Endothelial cell of umbilical vein (primary cell): ENCODE measurements around the gene ZNF880. TPM values are rescaled to one million over a fixed set of nuclear protein-coding genes. Genes with fewer than 3 reads are reported as not detected.

Experiments used
- BruUV-seq: library from RNA; stranded (reverse); fragments of 400-500 nt; replicated peaks from 2 replicates; lab custom pipeline; 2021; lab: Mats Ljungman, UMichigan
- CTCF ChIA-PET: fragments of 300-600, 350-600 bp; sonication (Branson Sonifier 250); formaldehyde crosslinking; loops from one replicate; lab custom pipeline; 2021; ENCODE audit warnings: antibody characterized with exemption, inconsistent platforms; lab: Charles Lee
- POLR2A ChIA-PET: fragments of 300-600, 350-600 bp; sonication (Branson Sonifier 250); formaldehyde crosslinking; loops from one replicate; lab custom pipeline; 2021; ENCODE audit warnings: antibody characterized with exemption, inconsistent platforms; lab: Charles Lee
- DNase-seq: peaks from one replicate; pipeline ENCODE4 v3.0.0-alpha.2; 2011; ENCODE audit warnings: low read depth, low spot score
- FAIRE-seq: peaks from 2 replicates; lab custom pipeline; 2011; peaks lifted over from hg19 to GRCh38; lab: Jason Lieb, UNC
- H2AFZ ChIP-seq: 2 replicates; pipeline ENCODE4 v1.6.0; 2012; ENCODE audit warnings: low read depth, low read length, control low read depth, inconsistent platforms
- H3K27ac ChIP-seq: 2 replicates; pipeline ENCODE4 v1.5.1; 2011; ENCODE audit warnings: low read depth, mild to moderate bottlenecking, control low read depth, low read length, moderate library complexity; ENCODE audit not compliant: insufficient read depth
- H3K27me3 ChIP-seq, 2 experiments: 2 replicates each; pipeline versions ENCODE4 v1.6.0 to v1.6.1; 2011; ENCODE audit warnings: low read length in 2 of 2, mixed read lengths in 1 of 2; ENCODE audit not compliant: control insufficient read depth in 2 of 2, insufficient read depth in 2 of 2
- H3K36me3 ChIP-seq, 2 experiments: 2 replicates in 1 of 2; 3 replicates in 1 of 2; pipeline ENCODE4 v1.5.1; 2011; ENCODE audit warnings: low read length in 2 of 2, mild to moderate bottlenecking in 1 of 2, moderate library complexity in 1 of 2; ENCODE audit not compliant: control insufficient read depth in 2 of 2, insufficient read depth in 2 of 2; ENCODE audit errors: extremely low read depth in 1 of 2
- H3K4me1 ChIP-seq: 3 replicates; pipeline ENCODE4 v1.5.1; 2011; ENCODE audit warnings: mild to moderate bottlenecking, low read length; ENCODE audit not compliant: control insufficient read depth, insufficient read depth; ENCODE audit errors: extremely low read depth
- H3K4me2 ChIP-seq: 2 replicates; pipeline ENCODE4 v1.6.1; 2011; ENCODE audit warnings: low read length, control low read depth, mixed read lengths; ENCODE audit not compliant: insufficient read depth
- H3K4me3 ChIP-seq, 3 experiments: fragments of 200-600 bp in 1 of 3; sonication (generic), shearing (Covaris generic) in 1 of 3; replicated peaks in 1 of 3; 2 replicates each; pipeline ENCODE4 v1.5.1; 2011 to 2016; ENCODE audit warnings: control low read depth in 3 of 3, low read length in 3 of 3, mild to moderate bottlenecking in 2 of 3, inconsistent platforms in 1 of 3, low read depth in 1 of 3, moderate library complexity in 1 of 3; ENCODE audit not compliant: insufficient read depth in 1 of 3
- H3K79me2 ChIP-seq: 2 replicates; pipeline ENCODE4 v1.6.0; 2012; ENCODE audit warnings: low read length, inconsistent platforms; ENCODE audit not compliant: control insufficient read depth, insufficient read depth
- H3K9ac ChIP-seq: replicated peaks from 2 replicates; pipeline ENCODE3; 2011; ENCODE audit warnings: low read length, control low read depth; ENCODE audit not compliant: insufficient read depth; ENCODE audit errors: extremely low read depth
- H3K9me1 ChIP-seq: replicated peaks from 3 replicates; pipeline ENCODE4 v1.6.0; 2011; ENCODE audit warnings: mild to moderate bottlenecking, low read length; ENCODE audit not compliant: control insufficient read depth, insufficient read depth; ENCODE audit errors: extremely low read depth
- H3K9me3 ChIP-seq: replicated peaks from 2 replicates; pipeline ENCODE4 v1.5.1; 2012; ENCODE audit warnings: low read length, inconsistent platforms; ENCODE audit not compliant: control insufficient read depth, insufficient read depth
- H4K20me1 ChIP-seq: replicated peaks from 2 replicates; pipeline ENCODE3; 2011; ENCODE audit warnings: mild to moderate bottlenecking, low read length; ENCODE audit not compliant: control insufficient read depth, insufficient read depth; ENCODE audit errors: extremely low read depth
- CTCF ChIP-seq, 2 donors: IDR thresholded peaks; 1 replicate in 1 of 2; 2 replicates in 1 of 2; pipeline ENCODE4 v1.5.1; 2011; ENCODE audit warnings: low read length in 2 of 2, mild to moderate bottlenecking in 2 of 2, moderate library complexity in 2 of 2, control low read depth in 1 of 2, inconsistent platforms in 1 of 2, low read depth in 1 of 2; ENCODE audit not compliant: insufficient read depth in 1 of 2; ENCODE audit errors: extremely low read depth in 1 of 2
- EZH2 ChIP-seq: IDR thresholded peaks from 2 replicates; pipeline ENCODE4 v1.6.1; 2012; ENCODE audit warnings: borderline replicate concordance, low read depth, mild to moderate bottlenecking, moderate library complexity, low read length, inconsistent platforms; ENCODE audit not compliant: severe bottlenecking
- FOS ChIP-seq: IDR thresholded peaks from 2 replicates; pipeline ENCODE4 v1.6.1; 2011; ENCODE audit warnings: mild to moderate bottlenecking, low read length, moderate library complexity, borderline replicate concordance; ENCODE audit not compliant: insufficient read depth
- GATA2 ChIP-seq: IDR thresholded peaks from 2 replicates; pipeline ENCODE4 v1.7.0; 2011; ENCODE audit warnings: low read depth, mild to moderate bottlenecking, moderate library complexity, mixed read lengths, low read length; ENCODE audit not compliant: insufficient read length, insufficient read depth
- JUN ChIP-seq: IDR thresholded peaks from 2 replicates; pipeline ENCODE4 v1.6.1; 2011; ENCODE audit warnings: borderline replicate concordance, low read depth; ENCODE audit not compliant: insufficient read length, insufficient read depth
- MAX ChIP-seq: IDR thresholded peaks from 2 replicates; pipeline ENCODE4 v1.6.1; 2011; ENCODE audit not compliant: insufficient read depth, insufficient read length
- MYC ChIP-seq: IDR thresholded peaks from one replicate; pipeline ENCODE4 v1.6.1; 2011; ENCODE audit warnings: mild to moderate bottlenecking, low read depth, low read length
- POLR2A ChIP-seq: IDR thresholded peaks from 2 replicates; pipeline ENCODE4 v1.6.1; 2012; ENCODE audit warnings: low read depth, mild to moderate bottlenecking, control low read depth, low read length
- POLR2AphosphoS5 ChIP-seq: IDR thresholded peaks from 2 replicates; pipeline ENCODE4 v1.6.1; 2012; ENCODE audit warnings: low read depth, mild to moderate bottlenecking, control low read depth, low read length, moderate library complexity; ENCODE audit not compliant: insufficient read depth
- dilution Hi-C: fragments of 300-500 bp; cut with MboI; formaldehyde crosslinking; loops from one replicate; pipeline ENCODE4 v1.15.0; 2019; ENCODE audit warnings: low sequenced_read_pairs; ENCODE audit not compliant: extremely low pct_ligation_motif_present
- intact Hi-C: fragments of 100-400 bp; cut with micrococcal nuclease; formaldehyde crosslinking; loops from one replicate; pipeline ENCODE4 v1.10.0; 2022
- polyA plus RNA-seq, 4 experiments: library from polyadenylated mRNA; depleted of rRNA in 3 of 4; stranded (reverse) in 3 of 4; unstranded in 1 of 4; fragments of >200 nt; gene quantifications; 2 replicates each; pipeline versions ENCODE4 v1.2.1 to v1.2.3, GENCODE V29; 2011 to 2012; ENCODE audit warnings: missing spikeins in 1 of 4
- total RNA-seq: library from RNA; stranded (reverse); gene quantifications from 2 replicates; pipeline ENCODE4 v1.2.3, GENCODE V29; 2021

ZNF880 gene
- total and polyA plus RNA-seq, 2 donors (not counting 3 experiments of a cell fraction or from before 2014, with no cell fraction given): 10.7 to 11.0 TPM

GRCh38 chr19:52343548-52343947, 26.2 kb upstream of the ZNF880 start:
- H2AFZ ChIP-seq: no peak overlapping the region
- no peaks in the 10 kb centered on the region for H4K20me1 ChIP-seq
- TF ChIP-seq EZH2 (no peak), FOS (no peak), POLR2A (no peak), POLR2AphosphoS5 (no peak), CTCF (IDR thresholded peaks at IDR 0.05; ENCODE audit: extremely low read depth in 1 of 2, insufficient read depth in 1 of 2, low read depth in 1 of 2, low read length in 2 of 2) (peak; percentile 30 to 49)
- no peaks in the 10 kb centered on the region for H3K79me2 ChIP-seq
- no peaks in the 10 kb centered on the region for H3K4me1 ChIP-seq
- H3K27me3 ChIP-seq: no peaks in the 10 kb centered on the region
- H3K36me3 ChIP-seq: no peaks in the 10 kb centered on the region
- no peaks in the 10 kb centered on the region for H3K9me1 ChIP-seq
- POLR2A ChIA-PET: no interaction called here
- DNase-seq (peak; percentile 39), FAIRE-seq (no peak)
- CTCF ChIA-PET: no interaction called here
- H3K4me2 ChIP-seq: no peak overlapping the region
- H3K4me3 ChIP-seq: no peak overlapping the region
- no peak overlapping the region for H3K27ac ChIP-seq
- no peak overlapping the region for H3K9ac ChIP-seq
- no TSS peak for BruUV-seq
- dilution Hi-C loops: no loop called here
- no peaks in the 10 kb centered on the region for H3K9me3 ChIP-seq
- intact Hi-C loops: no loop called here

- no peak overlapping the region for H2AFZ ChIP-seq
- H4K20me1 ChIP-seq: no peaks in the 10 kb centered on the region
- no peak for TF ChIP-seq CTCF (IDR thresholded peaks at IDR 0.05; ENCODE audit: extremely low read depth in 1 of 2, insufficient read depth in 1 of 2, low read depth in 1 of 2, low read length in 2 of 2)
- no peak for TF ChIP-seq POLR2A
- no peak for TF ChIP-seq EZH2
- TF ChIP-seq JUN: no peak
- no peak for TF ChIP-seq MYC
- TF ChIP-seq FOS: no peak
- TF ChIP-seq POLR2AphosphoS5: no peak
- no peak for TF ChIP-seq GATA2
- TF ChIP-seq MAX: no peak
- H3K9me3 ChIP-seq: no peaks in the 10 kb centered on the region
- POLR2A ChIA-PET: no interaction called here
- H3K4me3 ChIP-seq: no peak overlapping the region
- CTCF ChIA-PET: no interaction called here
- H3K4me2 ChIP-seq: no peak overlapping the region
- H3K9ac ChIP-seq: no peak overlapping the region
- DNase-seq: no peak
- H3K27ac ChIP-seq: no peak overlapping the region
- H3K27me3 ChIP-seq: no peaks in the 10 kb centered on the region
- no peak for FAIRE-seq
- BruUV-seq: no TSS peak
- H3K79me2 ChIP-seq: no peaks in the 10 kb centered on the region
- H3K9me1 ChIP-seq: no peaks in the 10 kb centered on the region
- intact Hi-C loops (no loop called here), dilution Hi-C loops (no loop called here)
- no peaks in the 10 kb centered on the region for H3K4me1 ChIP-seq
- peaks cover 0 to 2% of the 10 kb centered on the region in 2 experiments for H3K36me3 ChIP-seq
Observed at GRCh38 chr19:52345162-52345561, 24.6 kb upstream of the ZNF880 start.
